SK-N-SH treated with all-trans-retinoic acid at 6 μM for 48 hours (cell line): ENCODE data around the gene GPC3.

Experiments
- ATAC-seq: fragments of 200-7000 bp; cut with Tn5 transposase; 3 replicates; pipeline ENCODE4 v1.9.1; 2020; ENCODE audit warnings: mild to moderate bottlenecking, moderate library complexity
- ARNTL ChIP-seq: fragments of 450-650 bp; formaldehyde crosslinking; IDR thresholded peaks from 2 replicates; pipeline ENCODE4 v1.5.0; 2020; ENCODE audit warnings: low read depth, mild to moderate bottlenecking, moderate library complexity, borderline replicate concordance
- BACH2 ChIP-seq: fragments of 250-450 bp; sonication (Bioruptor Pico); IDR thresholded peaks from 2 replicates; pipeline ENCODE4 v1.9.0; 2021; ENCODE audit warnings: mild to moderate bottlenecking, borderline replicate concordance
- CREB5 ChIP-seq: fragments of 250-450 bp; sonication (Bioruptor Pico); IDR thresholded peaks from 2 replicates; pipeline ENCODE4 v1.5.1; 2020; ENCODE audit warnings: low read depth, mild to moderate bottlenecking, moderate library complexity
- CSDC2 ChIP-seq: fragments of 250-450 bp; sonication (Bioruptor Pico); IDR thresholded peaks from 2 replicates; pipeline ENCODE4 v1.5.0; 2020; ENCODE audit warnings: mild to moderate bottlenecking, moderate library complexity
- ESRRG ChIP-seq: fragments of 250-450 bp; sonication (Bioruptor Pico); IDR thresholded peaks from 2 replicates; pipeline ENCODE4 v1.6.1; 2021; ENCODE audit warnings: mild to moderate bottlenecking
- GLIS3 ChIP-seq: fragments of 250-450 bp; sonication (Bioruptor Pico); IDR thresholded peaks from 2 replicates; pipeline ENCODE4 v1.5.0; 2020; ENCODE audit warnings: mild to moderate bottlenecking, moderate library complexity
- ISL1 ChIP-seq: fragments of 250-450 bp; sonication (Bioruptor Pico); IDR thresholded peaks from 2 replicates; pipeline ENCODE4 v2.1.2; 2022; ENCODE audit warnings: mild to moderate bottlenecking, moderate library complexity
- OSR1 ChIP-seq: fragments of 250-450 bp; sonication (Bioruptor Pico); IDR thresholded peaks from 2 replicates; pipeline ENCODE4 v1.8.0; 2022; ENCODE audit warnings: moderate library complexity, mild to moderate bottlenecking, inconsistent platforms
- PPARA ChIP-seq: fragments of 250-450 bp; sonication (Bioruptor Pico); IDR thresholded peaks from 2 replicates; pipeline ENCODE4 v1.5.0; 2020; ENCODE audit warnings: mild to moderate bottlenecking, borderline replicate concordance
- RARB ChIP-seq: fragments of 250-450 bp; sonication (Bioruptor Pico); IDR thresholded peaks from 2 replicates; pipeline ENCODE4 v1.8.0; 2021; ENCODE audit warnings: mild to moderate bottlenecking, moderate library complexity
- SNAI2 ChIP-seq: fragments of 250-450 bp; sonication (Bioruptor Pico); IDR thresholded peaks from 2 replicates; pipeline ENCODE4 v1.5.0; 2020; ENCODE audit warnings: mild to moderate bottlenecking, moderate library complexity
- TCF4 ChIP-seq: fragments of 250-450 bp; sonication (Bioruptor Pico); IDR thresholded peaks from 2 replicates; pipeline ENCODE4 v1.8.0; 2021; ENCODE audit warnings: mild to moderate bottlenecking, moderate library complexity, borderline replicate concordance
- TOX ChIP-seq: fragments of 250-450 bp; sonication (Bioruptor Pico); IDR thresholded peaks from 2 replicates; pipeline ENCODE4 v1.8.0; 2021; ENCODE audit warnings: mild to moderate bottlenecking, moderate library complexity, borderline replicate concordance
- ZC3H10 ChIP-seq: fragments of 250-450 bp; sonication (Bioruptor Pico); IDR thresholded peaks from 2 replicates; pipeline ENCODE4 v1.5.1; 2021; ENCODE audit warnings: mild to moderate bottlenecking, moderate library complexity
- ZFP3 ChIP-seq: fragments of 250-450 bp; sonication (Bioruptor Pico); IDR thresholded peaks from 2 replicates; pipeline ENCODE4 v1.5.0; 2020; ENCODE audit warnings: mild to moderate bottlenecking, moderate library complexity
- ZFP30 ChIP-seq: fragments of 450-650 bp; formaldehyde crosslinking; IDR thresholded peaks from 2 replicates; pipeline ENCODE4 v1.5.0; 2022; ENCODE audit warnings: mild to moderate bottlenecking, moderate library complexity
- ZNF565 ChIP-seq: fragments of 450-650 bp; formaldehyde crosslinking; conservative IDR thresholded peaks from 2 replicates; pipeline ENCODE4 v1.5.0; 2020; ENCODE audit warnings: low read depth, mild to moderate bottlenecking, moderate library complexity
- ZNF8 ChIP-seq: fragments of 450-650 bp; formaldehyde crosslinking; IDR thresholded peaks from 2 replicates; pipeline ENCODE4 v1.5.0; 2020; ENCODE audit warnings: mild to moderate bottlenecking, moderate library complexity
- TF ChIP-seq, protein P1 (sequence below): fragments of 250-450 bp; sonication (Bioruptor Pico); IDR thresholded peaks from 2 replicates; pipeline ENCODE4 v1.5.1; 2021; ENCODE audit warnings: mild to moderate bottlenecking, moderate library complexity
- TF ChIP-seq, protein P2 (sequence below): fragments of 250-450 bp; sonication (Bioruptor Pico); IDR thresholded peaks from 2 replicates; pipeline ENCODE4 v1.8.0; 2021; ENCODE audit warnings: low read depth, mild to moderate bottlenecking, moderate library complexity, borderline replicate concordance

Gene GPC3

GRCh38 chrX:133574716-133575115, 410.7 kb downstream of the GPC3 start (continued):
- TF ChIP-seq ZC3H10 (CRISPR knock-in tag) (no peak), CSDC2 (CRISPR knock-in tag) (no peak), ISL1 (CRISPR knock-in tag) (no peak), ESRRG (CRISPR knock-in tag) (no peak), RARB (no peak), ZNF565 (no peak)

DNA sequence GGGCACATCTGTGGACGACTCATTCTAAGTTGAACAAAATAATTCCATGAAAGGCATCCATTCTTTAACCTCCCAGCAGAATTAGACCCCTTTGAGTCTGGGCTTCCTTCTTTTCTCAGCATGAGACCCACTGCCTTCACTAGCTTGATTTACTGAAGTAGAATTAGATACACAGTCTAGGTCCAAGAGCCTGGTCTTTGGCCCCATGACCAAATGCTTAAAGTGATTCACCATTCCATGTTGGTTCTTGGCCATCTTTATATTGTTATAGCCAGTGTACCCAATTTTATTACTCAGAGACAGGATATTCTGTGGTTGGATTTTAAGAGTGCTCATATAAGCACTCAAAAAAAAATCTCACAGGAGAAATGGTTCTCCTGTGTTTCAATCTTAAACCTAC, 414.8 kb downstream of the GPC3 start:
- TF ChIP-seq ZFP3 (CRISPR knock-in tag) (no peak), ZNF8 (CRISPR knock-in tag) (no peak)
- no peak for ATAC-seq

- no peak for ATAC-seq
- no peak for TF ChIP-seq CREB5
- no peak for TF ChIP-seq TOX (CRISPR knock-in tag)
- no peak for TF ChIP-seq ISL1 (CRISPR knock-in tag)
- TF ChIP-seq ZFP30 (CRISPR knock-in tag): no peak
- TF ChIP-seq SNAI2 (CRISPR knock-in tag): no peak
- no peak for TF ChIP-seq ZNF8 (CRISPR knock-in tag)
- no peak for TF ChIP-seq CSDC2 (CRISPR knock-in tag)
- TF ChIP-seq TCF4 (CRISPR knock-in tag): no peak
- no peak for TF ChIP-seq ZFP3 (CRISPR knock-in tag)
- TF ChIP-seq OSR1 (CRISPR knock-in tag): no peak
- TF ChIP-seq PPARA (CRISPR knock-in tag): no peak
- no peak for TF ChIP-seq ZC3H10 (CRISPR knock-in tag)
- TF ChIP-seq, protein P1, sequence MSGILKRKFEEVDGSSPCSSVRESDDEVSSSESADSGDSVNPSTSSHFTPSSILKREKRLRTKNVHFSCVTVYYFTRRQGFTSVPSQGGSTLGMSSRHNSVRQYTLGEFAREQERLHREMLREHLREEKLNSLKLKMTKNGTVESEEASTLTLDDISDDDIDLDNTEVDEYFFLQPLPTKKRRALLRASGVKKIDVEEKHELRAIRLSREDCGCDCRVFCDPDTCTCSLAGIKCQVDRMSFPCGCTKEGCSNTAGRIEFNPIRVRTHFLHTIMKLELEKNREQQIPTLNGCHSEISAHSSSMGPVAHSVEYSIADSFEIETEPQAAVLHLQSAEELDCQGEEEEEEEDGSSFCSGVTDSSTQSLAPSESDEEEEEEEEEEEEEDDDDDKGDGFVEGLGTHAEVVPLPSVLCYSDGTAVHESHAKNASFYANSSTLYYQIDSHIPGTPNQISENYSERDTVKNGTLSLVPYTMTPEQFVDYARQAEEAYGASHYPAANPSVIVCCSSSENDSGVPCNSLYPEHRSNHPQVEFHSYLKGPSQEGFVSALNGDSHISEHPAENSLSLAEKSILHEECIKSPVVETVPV (CRISPR knock-in tag): no peak
- TF ChIP-seq ESRRG (CRISPR knock-in tag): no peak
- TF ChIP-seq GLIS3 (CRISPR knock-in tag): no peak
- no peak for TF ChIP-seq RARB
Measured at GRCh38 chrX:133569217-133569616, 416.2 kb downstream of the GPC3 start.

DNA sequence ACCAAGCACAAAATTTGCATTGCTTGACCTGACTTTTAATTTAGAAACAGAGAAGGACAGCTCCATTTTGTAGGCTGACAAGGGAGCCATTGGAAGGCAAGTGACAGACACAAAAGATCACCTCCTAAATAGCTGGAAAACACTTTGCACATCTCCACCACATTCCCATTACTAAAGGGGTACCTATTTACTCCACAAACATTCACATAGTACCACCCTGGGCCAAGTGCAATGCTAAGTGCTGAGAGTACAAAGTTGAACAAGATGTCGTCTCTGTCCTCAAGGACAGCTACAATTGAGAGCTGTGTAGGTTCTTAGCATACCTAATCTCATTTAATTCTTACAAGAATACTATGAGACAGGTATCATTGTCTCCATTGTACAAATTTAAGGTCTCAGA, 417.3 kb downstream of the GPC3 start:
- no peak for TF ChIP-seq SNAI2 (CRISPR knock-in tag)
- no peak for TF ChIP-seq ARNTL (CRISPR knock-in tag)
- TF ChIP-seq ZNF565: no peak
- TF ChIP-seq ESRRG (CRISPR knock-in tag): no peak
- TF ChIP-seq PPARA (CRISPR knock-in tag): no peak
- no peak for TF ChIP-seq TOX (CRISPR knock-in tag)
- TF ChIP-seq CREB5: no peak
- no peak for ATAC-seq

GRCh38 chrX:133566876-133567275, 418.5 kb downstream of the GPC3 start:
- no peak for TF ChIP-seq CREB5
- ATAC-seq: no peak

DNA sequence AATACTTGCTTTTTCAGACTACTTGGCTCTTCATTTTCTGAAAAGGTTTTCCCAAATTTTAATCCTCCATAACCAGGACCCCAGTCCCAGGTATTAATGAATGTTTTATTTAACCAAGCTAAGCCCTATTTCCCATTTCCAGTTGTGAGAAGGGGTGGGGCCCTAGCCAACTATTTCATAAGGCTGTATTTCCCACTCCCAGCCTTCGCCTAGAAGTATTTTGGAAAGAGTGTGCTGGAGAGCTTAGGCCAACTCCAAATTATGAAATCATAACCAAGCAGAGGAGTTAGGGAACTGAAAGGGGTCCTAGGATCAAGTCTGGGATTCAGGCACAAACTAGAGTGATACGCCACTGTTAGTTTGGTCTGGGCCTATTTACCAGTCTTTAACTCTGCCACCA, 421.7 kb downstream of the GPC3 start:
- ATAC-seq: no peak
- TF ChIP-seq ZNF565: no peak
- no peak for TF ChIP-seq OSR1 (CRISPR knock-in tag)
- TF ChIP-seq, protein P1 (CRISPR knock-in tag): no peak
- TF ChIP-seq ZFP3 (CRISPR knock-in tag): no peak
- TF ChIP-seq ISL1 (CRISPR knock-in tag): no peak
- no peak for TF ChIP-seq ZFP30 (CRISPR knock-in tag)
- TF ChIP-seq TCF4 (CRISPR knock-in tag): no peak
- TF ChIP-seq ARNTL (CRISPR knock-in tag): no peak
- no peak for TF ChIP-seq CREB5
- no peak for TF ChIP-seq ZNF8 (CRISPR knock-in tag)
- no peak for TF ChIP-seq CSDC2 (CRISPR knock-in tag)
- no peak for TF ChIP-seq TOX (CRISPR knock-in tag)
- TF ChIP-seq BACH2 (CRISPR knock-in tag): no peak
- TF ChIP-seq, protein P2, sequence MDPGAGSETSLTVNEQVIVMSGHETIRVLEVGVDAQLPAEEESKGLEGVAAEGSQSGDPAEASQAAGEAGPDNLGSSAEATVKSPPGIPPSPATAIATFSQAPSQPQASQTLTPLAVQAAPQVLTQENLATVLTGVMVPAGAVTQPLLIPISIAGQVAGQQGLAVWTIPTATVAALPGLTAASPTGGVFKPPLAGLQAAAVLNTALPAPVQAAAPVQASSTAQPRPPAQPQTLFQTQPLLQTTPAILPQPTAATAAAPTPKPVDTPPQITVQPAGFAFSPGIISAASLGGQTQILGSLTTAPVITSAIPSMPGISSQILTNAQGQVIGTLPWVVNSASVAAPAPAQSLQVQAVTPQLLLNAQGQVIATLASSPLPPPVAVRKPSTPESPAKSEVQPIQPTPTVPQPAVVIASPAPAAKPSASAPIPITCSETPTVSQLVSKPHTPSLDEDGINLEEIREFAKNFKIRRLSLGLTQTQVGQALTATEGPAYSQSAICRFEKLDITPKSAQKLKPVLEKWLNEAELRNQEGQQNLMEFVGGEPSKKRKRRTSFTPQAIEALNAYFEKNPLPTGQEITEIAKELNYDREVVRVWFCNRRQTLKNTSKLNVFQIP (CRISPR knock-in tag): no peak
- no peak for TF ChIP-seq GLIS3 (CRISPR knock-in tag)
- no peak for TF ChIP-seq ZC3H10 (CRISPR knock-in tag)
- TF ChIP-seq SNAI2 (CRISPR knock-in tag): no peak
